Naive thymus-derived CD4-positive, alpha-beta T cell (primary cell): Measurements from ENCODE around the gene NLRP2B. TPM values are rescaled to one million over a fixed set of nuclear protein-coding genes. Genes with fewer than 3 reads are reported as not detected.
"Not testable (repeated sequence)": the region's sequence is repeated elsewhere in the genome, so short reads cannot be mapped to it uniquely, and the experiment has no call there.

ENCODE experiments used
- ATAC-seq: fragments of 150-1000 bp; cut with Tn5 transposase; 2 replicates; pipeline ENCODE4 v1.10.0; 2021; ENCODE audit warnings: mild to moderate bottlenecking, moderate library complexity
- CTCF ChIA-PET: fragments of 350-600 bp; sonication (Branson Sonifier 250); formaldehyde crosslinking; loops from one replicate; lab custom pipeline; 2021; ENCODE audit warnings: antibody characterized with exemption; lab: Charles Lee
- POLR2A ChIA-PET: fragments of 350-600 bp; sonication (Branson Sonifier 250); formaldehyde crosslinking; loops from one replicate; lab custom pipeline; 2021; ENCODE audit warnings: antibody characterized with exemption, inconsistent platforms; lab: Charles Lee
- DNase-seq, 9 donors: peaks; one replicate each; pipeline versions ENCODE4 v3.0.0 to v3.0.0-alpha.2; 2020 to 2022; ENCODE audit warnings: mixed read lengths in 1 of 9
- H3K27ac ChIP-seq: one replicate; pipeline ENCODE4 v1.7.0; 2013; ENCODE audit warnings: mild to moderate bottlenecking, low read depth, low read length, moderate library complexity
- H3K27me3 ChIP-seq, 2 donors: one replicate each; pipeline ENCODE4 v1.7.0; 2013; ENCODE audit warnings: low read length in 2 of 2, mild to moderate bottlenecking in 2 of 2, moderate library complexity in 2 of 2; ENCODE audit not compliant: control insufficient read depth in 2 of 2, insufficient read depth in 2 of 2
- H3K36me3 ChIP-seq, 3 experiments: 1 replicate in 2 of 3; 2 replicates in 1 of 3; pipeline ENCODE4 v1.7.0; 2013; ENCODE audit warnings: low read length in 3 of 3, mild to moderate bottlenecking in 3 of 3, moderate library complexity in 1 of 3; ENCODE audit not compliant: insufficient read depth in 3 of 3, control insufficient read depth in 2 of 3
- H3K4me1 ChIP-seq, 2 donors: one replicate each; pipeline ENCODE4 v1.7.0; 2013; ENCODE audit warnings: low read length in 2 of 2, mild to moderate bottlenecking in 2 of 2, moderate library complexity in 1 of 2; ENCODE audit not compliant: control insufficient read depth in 2 of 2, insufficient read depth in 2 of 2
- H3K4me3 ChIP-seq: 2 replicates; pipeline ENCODE4 v1.7.0; 2013; ENCODE audit warnings: mild to moderate bottlenecking, low read length
- H3K9me3 ChIP-seq, 3 experiments: 1 replicate in 2 of 3; 2 replicates in 1 of 3; pipeline ENCODE4 v1.7.0; 2013; ENCODE audit warnings: low read length in 3 of 3; ENCODE audit not compliant: control insufficient read depth in 2 of 3
- H3K27ac Mint-ChIP-seq, 9 donors: one replicate each; pipeline ENCODE4 v1.8.0; 2020 to 2022; ENCODE audit warnings: mixed read lengths in 9 of 9, mild to moderate bottlenecking in 8 of 9, moderate library complexity in 5 of 9, inconsistent platforms in 2 of 9
- H3K27me3 Mint-ChIP-seq, 5 donors: one replicate each; pipeline ENCODE4 v1.8.0; 2021 to 2022; ENCODE audit warnings: mixed read lengths in 5 of 5, mild to moderate bottlenecking in 1 of 5
- H3K36me3 Mint-ChIP-seq, 5 donors: one replicate each; pipeline ENCODE4 v1.8.0; 2020 to 2022; ENCODE audit warnings: mixed read lengths in 5 of 5, mild to moderate bottlenecking in 3 of 5, inconsistent platforms in 1 of 5
- H3K4me1 Mint-ChIP-seq, 7 donors: one replicate each; pipeline ENCODE4 v1.8.0; 2020 to 2022; ENCODE audit warnings: mixed read lengths in 7 of 7, mild to moderate bottlenecking in 3 of 7, inconsistent platforms in 1 of 7
- H3K4me3 Mint-ChIP-seq, 10 donors: one replicate each; pipeline ENCODE4 v1.8.0; 2020 to 2022; ENCODE audit warnings: mild to moderate bottlenecking in 10 of 10, mixed read lengths in 10 of 10, moderate library complexity in 6 of 10, inconsistent platforms in 2 of 10
- H3K9me3 Mint-ChIP-seq, 11 donors: one replicate each; pipeline ENCODE4 v1.8.0; 2020 to 2022; ENCODE audit warnings: mixed read lengths in 11 of 11, mild to moderate bottlenecking in 4 of 11, inconsistent platforms in 1 of 11, moderate library complexity in 1 of 11
- intact Hi-C, 2 donors: fragments of 100-400 bp; cut with micrococcal nuclease; formaldehyde crosslinking; loops; one replicate each; pipeline ENCODE4 v1.15.1; 2023
- polyA plus RNA-seq, 2 donors: library from polyadenylated mRNA; unstranded; fragments of 300-500 nt; fragmentation: Illumina TruSeq; gene quantifications; one replicate each; pipeline ENCODE4 v1.2.3, GENCODE V29; 2021
- total RNA-seq, 6 experiments: library from RNA in 5 of 6; stranded (reverse) in 5 of 6; gene quantifications; 1 replicate in 5 of 6; 2 replicates in 1 of 6; pipeline ENCODE4 v1.2.3 and lab custom pipeline; 2021 to 2026

Gene NLRP2B
- total RNA-seq (not detected), polyA plus RNA-seq (not detected), total RNA-seq (lab: John Stamatoyannopoulos, UW) (0.54 reads per million)

DNA sequence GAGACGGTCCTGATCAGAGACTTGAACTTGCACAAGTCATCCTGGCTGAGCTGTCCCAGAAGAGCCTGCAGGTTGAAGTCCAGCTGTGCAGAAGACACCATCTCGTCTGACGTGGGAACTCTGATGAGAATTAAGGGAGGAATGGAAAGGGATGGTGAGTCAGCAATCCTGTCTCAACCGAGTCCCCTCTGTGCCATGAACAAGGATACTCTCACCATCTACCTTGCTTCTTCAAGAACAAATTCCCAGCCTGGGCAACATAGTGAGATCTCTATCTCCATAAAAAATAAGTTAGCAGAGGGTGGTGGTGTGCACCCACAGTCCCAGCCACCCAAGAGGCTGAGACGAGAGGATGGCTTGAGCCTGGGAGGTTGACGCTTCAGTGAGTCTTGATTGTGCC is at the start of gene NLRP2B:
TSS of gene NLRP2B (minus strand) at position 101 of the 400 bp plus-strand sequence.
- ATAC-seq = no peak
- Mint-ChIP-seq H3K27me3 (no peaks in the 10 kb centered on the region), H3K9me3 (peaks cover 0 to 3% (median under 1%) of the 10 kb centered on the region in 11 donors), H3K36me3 (no peaks in the 10 kb centered on the region), H3K4me1 (peaks cover 0 to 1% (median 0%) of the 10 kb centered on the region in 7 donors), H3K27ac (no peak within 1 kb of the TSS), H3K4me3 (no peak within 1 kb of the TSS)
- DNase-seq = no peak
- no peaks in the 10 kb centered on the region for H3K36me3 ChIP-seq
- H3K9me3 ChIP-seq = peaks cover 0 to under 1% (median 0%) of the 10 kb centered on the region in 3 experiments
- no peaks in the 10 kb centered on the region for H3K27me3 ChIP-seq
- no peak within 1 kb of the TSS for H3K4me3 ChIP-seq
- CTCF ChIA-PET = no interaction called here
- no peaks in the 10 kb centered on the region for H3K4me1 ChIP-seq
- POLR2A ChIA-PET = no interaction called here
- H3K27ac ChIP-seq = no peak within 1 kb of the TSS
- intact Hi-C loops = no loop called here

DNA sequence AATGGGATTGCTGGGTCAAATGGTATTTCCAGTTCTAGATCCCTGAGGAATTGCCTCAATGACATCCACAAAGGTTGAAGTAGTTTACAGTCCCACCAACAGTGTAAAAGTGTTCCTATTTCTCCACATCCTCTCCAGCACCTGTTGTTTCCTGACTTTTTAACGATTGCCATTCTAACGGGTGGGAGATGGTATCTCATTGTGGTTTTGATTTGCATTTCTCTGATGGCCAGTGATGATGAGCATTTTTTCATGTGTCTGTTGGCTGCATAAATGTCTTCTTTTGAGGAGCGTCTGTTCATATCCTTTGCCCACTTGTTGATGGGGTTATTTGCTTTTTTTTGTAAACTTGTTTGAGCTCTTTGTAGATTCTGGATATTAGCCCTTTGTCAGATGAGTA is 45.9 kb upstream of the NLRP2B start:
- peaks cover 0 to 37% (median 13%) of the 10 kb centered on the region in 11 donors for H3K9me3 Mint-ChIP-seq
- DNase-seq, H3K4me3 Mint-ChIP-seq, H3K9me3 ChIP-seq, ATAC-seq, H3K4me1 ChIP-seq, H3K4me3 ChIP-seq, H3K27me3 ChIP-seq, H3K36me3 Mint-ChIP-seq, H3K36me3 ChIP-seq, H3K27me3 Mint-ChIP-seq, intact Hi-C loops, CTCF ChIA-PET, H3K27ac Mint-ChIP-seq, H3K27ac ChIP-seq, POLR2A ChIA-PET, H3K4me1 Mint-ChIP-seq: not testable (repeated sequence)

DNA sequence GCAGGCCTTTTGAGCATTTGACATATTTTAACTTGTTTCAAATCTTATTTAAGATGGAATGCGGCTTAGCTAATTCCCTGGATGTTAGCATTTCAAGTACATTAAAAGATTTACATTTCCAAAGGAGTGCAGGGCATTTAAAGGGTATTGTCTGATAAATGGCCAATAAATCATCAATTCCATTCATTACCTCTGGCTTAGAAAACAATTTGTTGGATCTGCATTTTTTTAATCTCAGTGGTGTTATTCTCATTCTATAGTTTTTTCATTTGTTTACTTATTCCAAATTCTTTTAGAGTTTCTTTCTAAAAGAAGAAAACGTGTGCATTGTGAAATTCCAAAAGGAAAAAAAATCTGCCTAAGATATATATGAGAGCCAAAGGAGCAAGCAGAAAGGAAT is 1.3 kb upstream of the NLRP2B start:
- H3K4me1 ChIP-seq = no peaks in the 10 kb centered on the region
- ChIA-PET POLR2A (no interaction called here), CTCF (no interaction called here)
- no peaks in the 10 kb centered on the region for H3K36me3 ChIP-seq
- H3K27ac Mint-ChIP-seq = no peak overlapping the region
- intact Hi-C loops = no loop called here
- peaks cover 0 to 6% (median 0%) of the 10 kb centered on the region in 5 donors for H3K27me3 Mint-ChIP-seq
- H3K36me3 Mint-ChIP-seq = no peaks in the 10 kb centered on the region
- H3K9me3 Mint-ChIP-seq = peaks cover 0 to 8% (median 2%) of the 10 kb centered on the region in 11 donors
- H3K27ac ChIP-seq = no peak overlapping the region
- H3K4me3 Mint-ChIP-seq = no peak overlapping the region
- peaks cover 0 to 1% (median 0%) of the 10 kb centered on the region in 7 donors for H3K4me1 Mint-ChIP-seq
- no peaks in the 10 kb centered on the region for H3K27me3 ChIP-seq
- no peak overlapping the region for H3K4me3 ChIP-seq
- no peaks in the 10 kb centered on the region for H3K9me3 ChIP-seq
- DNase-seq = no peak
- no peak for ATAC-seq

DNA sequence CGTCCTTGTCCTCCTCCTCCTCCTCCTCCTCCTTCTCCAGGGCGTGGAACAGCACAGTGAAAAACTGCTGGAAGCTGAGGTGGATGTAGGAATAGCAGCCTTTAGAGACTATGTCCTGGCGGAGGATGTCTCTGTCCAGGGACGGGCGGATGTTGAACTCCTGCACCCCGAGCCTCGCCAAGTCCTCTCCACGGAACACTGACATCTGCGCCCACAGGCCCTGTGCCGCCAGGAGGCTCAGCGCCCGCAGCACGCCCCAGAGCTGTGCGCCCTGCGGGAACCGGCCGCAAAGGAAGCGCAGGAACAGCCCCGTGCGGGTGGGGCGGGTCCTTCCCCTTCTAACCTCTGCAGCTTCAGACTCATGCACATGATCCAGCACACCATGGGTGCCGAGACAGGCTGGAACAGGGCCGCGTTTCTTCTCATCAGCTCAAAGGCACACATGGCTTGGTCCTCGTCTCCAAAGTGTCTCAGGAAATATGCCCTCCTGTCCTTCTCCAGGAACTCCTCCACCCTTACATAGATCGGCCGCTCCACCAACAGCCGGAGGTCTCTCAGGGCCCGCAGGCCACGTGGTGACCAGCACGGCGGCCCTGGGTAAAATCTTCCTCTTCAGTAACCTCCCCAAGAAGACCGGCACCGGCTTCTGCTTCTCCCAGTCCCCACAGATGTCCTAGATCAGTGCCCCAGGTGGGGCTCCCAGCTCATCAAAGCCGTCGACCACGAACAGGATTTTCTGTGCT is 1.2 kb downstream of the NLRP2B start:
- POLR2A ChIA-PET = no interaction called here
- CTCF ChIA-PET = no interaction called here
- no peaks in the 10 kb centered on the region for H3K36me3 ChIP-seq
- Mint-ChIP-seq H3K4me3 (no peak overlapping the region), H3K36me3 (peaks cover 0 to 2% (median 0%) of the 10 kb centered on the region in 5 donors), H3K27me3 (no peaks in the 10 kb centered on the region), H3K9me3 (peaks cover 0 to 16% (median 5%) of the 10 kb centered on the region in 11 donors), H3K4me1 (peaks cover 0 to 1% (median 0%) of the 10 kb centered on the region in 7 donors), H3K27ac (no peak overlapping the region)
- H3K9me3 ChIP-seq = peaks cover 0 to 5% (median 0%) of the 10 kb centered on the region in 3 experiments
- no peaks in the 10 kb centered on the region for H3K27me3 ChIP-seq
- H3K27ac ChIP-seq = no peak overlapping the region
- DNase-seq = no peak
- ATAC-seq = no peak
- no peak overlapping the region for H3K4me3 ChIP-seq
- intact Hi-C loops = no loop called here
- H3K4me1 ChIP-seq = no peaks in the 10 kb centered on the region

DNA sequence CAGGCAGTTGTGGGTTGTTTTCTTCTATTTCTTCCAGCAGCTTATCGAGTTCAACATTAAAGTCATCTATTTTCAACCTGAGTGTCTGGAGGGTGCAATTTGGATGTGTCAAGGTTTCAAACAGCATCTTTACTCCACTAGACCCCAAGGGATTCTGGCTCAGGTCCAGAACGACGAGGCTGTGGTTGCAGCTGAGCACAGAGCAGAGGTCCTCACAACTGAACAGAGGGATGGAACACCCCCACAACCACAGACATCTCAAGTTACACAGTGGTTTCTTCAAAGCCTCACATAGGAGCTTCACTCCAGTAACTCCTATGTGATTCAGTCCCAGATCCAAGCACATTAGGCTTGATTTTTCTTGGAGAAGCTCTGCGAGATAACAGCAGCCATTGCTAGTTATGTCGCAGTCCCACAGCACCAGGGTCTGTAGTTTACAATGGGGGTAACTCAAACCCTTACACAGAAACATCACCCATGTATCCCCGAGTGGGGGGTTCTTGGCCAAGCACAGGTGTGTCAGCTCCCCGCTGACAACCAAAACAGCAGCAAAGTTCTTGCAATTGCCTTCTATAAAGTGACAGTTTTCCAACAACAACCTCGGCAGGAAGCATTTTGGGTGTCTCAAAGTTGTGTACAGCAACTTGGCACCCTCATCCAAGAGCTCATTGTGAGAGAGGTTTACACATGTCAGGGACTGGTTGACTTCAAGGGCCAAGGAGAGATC is 2.8 kb downstream of the NLRP2B start:
- DNase-seq (no peak), ATAC-seq (no peak)
- POLR2A ChIA-PET = no interaction called here
- H3K27ac Mint-ChIP-seq = no peak overlapping the region
- H3K36me3 Mint-ChIP-seq = peaks cover 0 to 5% (median 0%) of the 10 kb centered on the region in 5 donors
- H3K9me3 Mint-ChIP-seq = peaks cover 0 to 29% (median 5%) of the 10 kb centered on the region in 11 donors
- H3K4me1 Mint-ChIP-seq = peaks cover 0 to 1% (median 0%) of the 10 kb centered on the region in 7 donors
- CTCF ChIA-PET = no interaction called here
- peaks cover 0 to 5% (median 0%) of the 10 kb centered on the region in 3 experiments for H3K9me3 ChIP-seq
- H3K27me3 ChIP-seq = no peaks in the 10 kb centered on the region
- intact Hi-C loops = no loop called here
- H3K36me3 ChIP-seq = no peaks in the 10 kb centered on the region
- H3K4me1 ChIP-seq = no peaks in the 10 kb centered on the region
- H3K27ac ChIP-seq = no peak overlapping the region
- no peak overlapping the region for H3K4me3 ChIP-seq
- H3K4me3 Mint-ChIP-seq = no peak overlapping the region
- no peaks in the 10 kb centered on the region for H3K27me3 Mint-ChIP-seq

DNA sequence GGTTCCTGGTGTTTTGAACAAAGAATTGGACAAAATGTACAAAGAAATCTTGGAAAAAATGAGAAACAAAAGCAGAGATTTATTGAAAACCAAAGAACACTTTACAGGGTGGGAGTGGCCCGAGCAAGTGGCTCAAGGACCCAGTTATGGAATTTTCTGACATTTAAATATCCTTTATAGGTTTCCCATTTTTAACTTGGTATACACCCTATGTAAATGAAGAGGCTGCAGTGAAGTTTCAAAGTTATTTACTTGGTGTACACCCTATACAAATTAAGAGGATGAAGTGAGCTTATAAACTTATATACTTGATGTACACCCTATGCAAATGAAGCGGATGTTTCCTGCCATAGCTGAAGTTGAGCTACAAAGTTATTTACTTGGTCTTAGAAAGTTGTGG is 4.7 kb downstream of the NLRP2B start:
- Histone ChIP-seq H3K27ac (no peak overlapping the region), H3K4me1 (no peaks in the 10 kb centered on the region), H3K36me3 (no peaks in the 10 kb centered on the region), H3K27me3 (no peaks in the 10 kb centered on the region), H3K9me3 (peaks cover 0 to 5% (median 0%) of the 10 kb centered on the region in 3 experiments), H3K4me3 (no peak overlapping the region)
- CTCF ChIA-PET = no interaction called here
- H3K9me3 Mint-ChIP-seq = peaks cover 4 to 29% (median 5%) of the 10 kb centered on the region in 11 donors
- intact Hi-C loops = no loop called here
- DNase-seq (no peak), ATAC-seq (no peak)
- peaks cover 0 to 1% (median 0%) of the 10 kb centered on the region in 7 donors for H3K4me1 Mint-ChIP-seq
- POLR2A ChIA-PET = no interaction called here
- H3K4me3 Mint-ChIP-seq = no peak overlapping the region
- peaks cover 0 to 5% (median 0%) of the 10 kb centered on the region in 5 donors for H3K36me3 Mint-ChIP-seq
- no peaks in the 10 kb centered on the region for H3K27me3 Mint-ChIP-seq
- no peak overlapping the region for H3K27ac Mint-ChIP-seq
